ENCODE results near the gene PTPRG. TPM values are rescaled to one million over a fixed set of nuclear protein-coding genes. Genes with fewer than 3 reads are reported as not detected.

The PTPRG gene
- total RNA-seq, 3 donors from 2014 or later: 28.9 to 54.7 (median 40.4) TPM

- Histone ChIP-seq H3K4me3 (no peak overlapping the region), H3K4me1 (ENCODE audit: low read depth) (no peaks in the 10 kb centered on the region), H3K36me3 (ENCODE audit: low read depth) (no peaks in the 10 kb centered on the region), H3K9me3 (no peaks in the 10 kb centered on the region)
- TF ChIP-seq CTCF (IDR thresholded peaks at IDR 0.05): no peak
- ATAC-seq: no peak
- no peak for DNase-seq
- intact Hi-C loops (cut with DNase I, micrococcal nuclease): no loop called here
These were observed 233.0 kb downstream of the PTPRG start for GRCh38 chr3:61794341-61794740.

- H3K9me3 ChIP-seq: no peaks in the 10 kb centered on the region
- H3K4me1 ChIP-seq (ENCODE audit: low read depth): no peaks in the 10 kb centered on the region
- H3K36me3 ChIP-seq (ENCODE audit: low read depth): no peaks in the 10 kb centered on the region
- intact Hi-C loops (cut with DNase I, micrococcal nuclease): no loop called here
- H3K4me3 ChIP-seq: no peak overlapping the region
- DNase-seq (no peak), ATAC-seq (no peak)
- TF ChIP-seq CTCF (IDR thresholded peaks at IDR 0.05): no peak
These were observed 233.6 kb downstream of the PTPRG start for GRCh38 chr3:61794961-61795360.

- Histone ChIP-seq H3K9me3 (no peaks in the 10 kb centered on the region), H3K36me3 (ENCODE audit: low read depth) (no peaks in the 10 kb centered on the region), H3K4me1 (ENCODE audit: low read depth) (no peaks in the 10 kb centered on the region), H3K4me3 (no peak overlapping the region)
- no peak for DNase-seq
- TF ChIP-seq CTCF (IDR thresholded peaks at IDR 0.05): no peak
- intact Hi-C loops (cut with DNase I, micrococcal nuclease): no loop called here
- no peak for ATAC-seq
These were observed 234.8 kb downstream of the PTPRG start for GRCh38 chr3:61796088-61796680.

- no peaks in the 10 kb centered on the region for H3K9me3 ChIP-seq
- no peak for ATAC-seq
- no peaks in the 10 kb centered on the region for H3K36me3 ChIP-seq (ENCODE audit: low read depth)
- TF ChIP-seq CTCF (IDR thresholded peaks at IDR 0.05): no peak
- H3K4me1 ChIP-seq (ENCODE audit: low read depth): no peaks in the 10 kb centered on the region
- no peak for DNase-seq
- intact Hi-C loops (cut with DNase I, micrococcal nuclease): no loop called here
- no peak overlapping the region for H3K4me3 ChIP-seq
These were observed 235.5 kb downstream of the PTPRG start for GRCh38 chr3:61796911-61797310.

- intact Hi-C loops (cut with DNase I, micrococcal nuclease): loop anchor here in 1 of 2 donors (10.0 kb wide), 1 partner anchor 238 kb away; the partner anchor contains the start of gene PTPRG
- Histone ChIP-seq H3K4me3 (no peak overlapping the region), H3K36me3 (ENCODE audit: low read depth) (no peaks in the 10 kb centered on the region), H3K4me1 (ENCODE audit: low read depth) (no peaks in the 10 kb centered on the region), H3K9me3 (no peaks in the 10 kb centered on the region)
- no peak for TF ChIP-seq CTCF (IDR thresholded peaks at IDR 0.05)
- DNase-seq (no peak), ATAC-seq (no peak)
These were observed 241.4 kb downstream of the PTPRG start for GRCh38 chr3:61802772-61803171.

- ATAC-seq: no peak
- DNase-seq: no peak
- intact Hi-C loops (cut with DNase I, micrococcal nuclease): loop anchor here in 1 of 2 donors (10.0 kb wide), 1 partner anchor 239 kb away; the partner anchor contains the start of gene PTPRG
- no peak overlapping the region for H3K4me3 ChIP-seq
- H3K36me3 ChIP-seq (ENCODE audit: low read depth): no peaks in the 10 kb centered on the region
- H3K9me3 ChIP-seq: no peaks in the 10 kb centered on the region
- no peak for TF ChIP-seq CTCF (IDR thresholded peaks at IDR 0.05)
- H3K4me1 ChIP-seq (ENCODE audit: low read depth): peaks cover 9% of the 10 kb centered on the region
These were observed 242.6 kb downstream of the PTPRG start for GRCh38 chr3:61803983-61804382.

All from mucosa of descending colon (tissue), 3 donors.